Naive thymus-derived CD4-positive, alpha-beta T cell (primary cell): ENCODE measurements around the gene SAP30BP. TPM values are rescaled to one million over a fixed set of nuclear protein-coding genes. Genes with fewer than 3 reads are reported as not detected.

ENCODE experiments used
- ATAC-seq: fragments of 150-1000 bp; cut with Tn5 transposase; 2 replicates; pipeline ENCODE4 v1.10.0; 2021; ENCODE audit warnings: mild to moderate bottlenecking, moderate library complexity
- CTCF ChIA-PET: fragments of 350-600 bp; sonication (Branson Sonifier 250); formaldehyde crosslinking; loops from one replicate; lab custom pipeline; 2021; ENCODE audit warnings: antibody characterized with exemption; lab: Charles Lee
- POLR2A ChIA-PET: fragments of 350-600 bp; sonication (Branson Sonifier 250); formaldehyde crosslinking; loops from one replicate; lab custom pipeline; 2021; ENCODE audit warnings: antibody characterized with exemption, inconsistent platforms; lab: Charles Lee
- DNase-seq, 9 donors: peaks; one replicate each; pipeline versions ENCODE4 v3.0.0 to v3.0.0-alpha.2; 2020 to 2022; ENCODE audit warnings: mixed read lengths in 1 of 9
- H3K27ac ChIP-seq: one replicate; pipeline ENCODE4 v1.7.0; 2013; ENCODE audit warnings: mild to moderate bottlenecking, low read depth, low read length, moderate library complexity
- H3K27me3 ChIP-seq, 2 donors: one replicate each; pipeline ENCODE4 v1.7.0; 2013; ENCODE audit warnings: low read length in 2 of 2, mild to moderate bottlenecking in 2 of 2, moderate library complexity in 2 of 2; ENCODE audit not compliant: control insufficient read depth in 2 of 2, insufficient read depth in 2 of 2
- H3K36me3 ChIP-seq, 3 experiments: 1 replicate in 2 of 3; 2 replicates in 1 of 3; pipeline ENCODE4 v1.7.0; 2013; ENCODE audit warnings: low read length in 3 of 3, mild to moderate bottlenecking in 3 of 3, moderate library complexity in 1 of 3; ENCODE audit not compliant: insufficient read depth in 3 of 3, control insufficient read depth in 2 of 3
- H3K4me1 ChIP-seq, 2 donors: one replicate each; pipeline ENCODE4 v1.7.0; 2013; ENCODE audit warnings: low read length in 2 of 2, mild to moderate bottlenecking in 2 of 2, moderate library complexity in 1 of 2; ENCODE audit not compliant: control insufficient read depth in 2 of 2, insufficient read depth in 2 of 2
- H3K4me3 ChIP-seq: 2 replicates; pipeline ENCODE4 v1.7.0; 2013; ENCODE audit warnings: mild to moderate bottlenecking, low read length
- H3K9me3 ChIP-seq, 3 experiments: 1 replicate in 2 of 3; 2 replicates in 1 of 3; pipeline ENCODE4 v1.7.0; 2013; ENCODE audit warnings: low read length in 3 of 3; ENCODE audit not compliant: control insufficient read depth in 2 of 3
- H3K27ac Mint-ChIP-seq, 9 donors: one replicate each; pipeline ENCODE4 v1.8.0; 2020 to 2022; ENCODE audit warnings: mixed read lengths in 9 of 9, mild to moderate bottlenecking in 8 of 9, moderate library complexity in 5 of 9, inconsistent platforms in 2 of 9
- H3K27me3 Mint-ChIP-seq, 5 donors: one replicate each; pipeline ENCODE4 v1.8.0; 2021 to 2022; ENCODE audit warnings: mixed read lengths in 5 of 5, mild to moderate bottlenecking in 1 of 5
- H3K36me3 Mint-ChIP-seq, 5 donors: one replicate each; pipeline ENCODE4 v1.8.0; 2020 to 2022; ENCODE audit warnings: mixed read lengths in 5 of 5, mild to moderate bottlenecking in 3 of 5, inconsistent platforms in 1 of 5
- H3K4me1 Mint-ChIP-seq, 7 donors: one replicate each; pipeline ENCODE4 v1.8.0; 2020 to 2022; ENCODE audit warnings: mixed read lengths in 7 of 7, mild to moderate bottlenecking in 3 of 7, inconsistent platforms in 1 of 7
- H3K4me3 Mint-ChIP-seq, 10 donors: one replicate each; pipeline ENCODE4 v1.8.0; 2020 to 2022; ENCODE audit warnings: mild to moderate bottlenecking in 10 of 10, mixed read lengths in 10 of 10, moderate library complexity in 6 of 10, inconsistent platforms in 2 of 10
- H3K9me3 Mint-ChIP-seq, 11 donors: one replicate each; pipeline ENCODE4 v1.8.0; 2020 to 2022; ENCODE audit warnings: mixed read lengths in 11 of 11, mild to moderate bottlenecking in 4 of 11, inconsistent platforms in 1 of 11, moderate library complexity in 1 of 11
- intact Hi-C, 2 donors: fragments of 100-400 bp; cut with micrococcal nuclease; formaldehyde crosslinking; loops; one replicate each; pipeline ENCODE4 v1.15.1; 2023
- polyA plus RNA-seq, 2 donors: library from polyadenylated mRNA; unstranded; fragments of 300-500 nt; fragmentation: Illumina TruSeq; gene quantifications; one replicate each; pipeline ENCODE4 v1.2.3, GENCODE V29; 2021
- total RNA-seq, 6 experiments: library from RNA in 5 of 6; stranded (reverse) in 5 of 6; gene quantifications; 1 replicate in 5 of 6; 2 replicates in 1 of 6; pipeline ENCODE4 v1.2.3 and lab custom pipeline; 2021 to 2026

Gene SAP30BP
- total and polyA plus RNA-seq, 7 experiments from 2014 or later = 69.5 to 198 (median 114) TPM

- Histone ChIP-seq H3K9me3 (no peaks in the 10 kb centered on the region), H3K27ac (no peak overlapping the region), H3K36me3 (no peaks in the 10 kb centered on the region), H3K4me1 (no peaks in the 10 kb centered on the region), H3K4me3 (no peak overlapping the region), H3K27me3 (no peaks in the 10 kb centered on the region)
- Mint-ChIP-seq H3K4me1 (peaks cover 0 to 10% (median 4%) of the 10 kb centered on the region in 7 donors), H3K4me3 (peak overlapping the region in 1 of 10 donors; percentile 44), H3K27me3 (no peaks in the 10 kb centered on the region), H3K27ac (peak overlapping the region in 2 of 9 donors; percentile 40 to 84), H3K36me3 (peaks cover 0 to 3% (median 0%) of the 10 kb centered on the region in 5 donors), H3K9me3 (no peaks in the 10 kb centered on the region)
- peak; percentile 89 for ATAC-seq
- CTCF ChIA-PET = interaction anchor here (0.6 to 1.8 kb wide), 3 partner anchors 10 to 190 kb away, joined by 3 to 10 read pairs (median 4); no protein-coding TSS in a partner anchor
- POLR2A ChIA-PET = interaction anchor here (0.8 to 1.2 kb wide), 2 partner anchors 47 to 57 kb away, joined by 3 read pairs; no protein-coding TSS in a partner anchor
- intact Hi-C loops = no loop called here
- DNase-seq = no peak
Measured at GRCh38 chr17:75738218-75738802, 71.2 kb downstream of the SAP30BP start.

- Histone ChIP-seq H3K4me1 (no peaks in the 10 kb centered on the region), H3K4me3 (no peak overlapping the region), H3K27ac (no peak overlapping the region), H3K27me3 (no peaks in the 10 kb centered on the region), H3K9me3 (no peaks in the 10 kb centered on the region), H3K36me3 (no peaks in the 10 kb centered on the region)
- ChIA-PET POLR2A (no interaction called here), CTCF (interaction anchor here (0.6 to 1.8 kb wide), 3 partner anchors 9 to 189 kb away, joined by 3 to 10 read pairs (median 4); no protein-coding TSS in a partner anchor)
- Mint-ChIP-seq H3K9me3 (no peaks in the 10 kb centered on the region), H3K27me3 (no peaks in the 10 kb centered on the region), H3K36me3 (peaks cover 0 to 3% (median 0%) of the 10 kb centered on the region in 5 donors), H3K27ac (no peak overlapping the region), H3K4me1 (peaks cover 0 to 10% (median 4%) of the 10 kb centered on the region in 7 donors), H3K4me3 (no peak overlapping the region)
- DNase-seq (no peak), ATAC-seq (no peak)
- intact Hi-C loops = no loop called here
Measured at GRCh38 chr17:75739174-75739573, 72.0 kb downstream of the SAP30BP start.

GRCh38 chr17:75739801-75740200 is 72.7 kb downstream of the SAP30BP start:
- no peaks in the 10 kb centered on the region for H3K27me3 Mint-ChIP-seq
- DNase-seq (no peak), ATAC-seq (no peak)
- no peaks in the 10 kb centered on the region for H3K27me3 ChIP-seq
- peaks cover 0 to 3% (median 0%) of the 10 kb centered on the region in 5 donors for H3K36me3 Mint-ChIP-seq
- H3K4me3 Mint-ChIP-seq = no peak overlapping the region
- no peak overlapping the region for H3K4me3 ChIP-seq
- peaks cover 0 to 7% (median 0%) of the 10 kb centered on the region in 7 donors for H3K4me1 Mint-ChIP-seq
- no peaks in the 10 kb centered on the region for H3K4me1 ChIP-seq
- no peak overlapping the region for H3K27ac ChIP-seq
- ChIA-PET CTCF (interaction anchor here (0.6 kb wide), 1 partner anchor 33 kb away, joined by 3 read pairs; no protein-coding TSS in a partner anchor), POLR2A (no interaction called here)
- intact Hi-C loops = no loop called here
- no peaks in the 10 kb centered on the region for H3K9me3 ChIP-seq
- no peaks in the 10 kb centered on the region for H3K36me3 ChIP-seq
- no peaks in the 10 kb centered on the region for H3K9me3 Mint-ChIP-seq
- no peak overlapping the region for H3K27ac Mint-ChIP-seq

- Mint-ChIP-seq H3K36me3 (peaks cover 0 to 3% (median 0%) of the 10 kb centered on the region in 5 donors), H3K4me3 (no peak overlapping the region), H3K4me1 (peaks cover 0 to 7% (median 0%) of the 10 kb centered on the region in 7 donors), H3K27ac (no peak overlapping the region), H3K27me3 (no peaks in the 10 kb centered on the region), H3K9me3 (no peaks in the 10 kb centered on the region)
- no peaks in the 10 kb centered on the region for H3K4me1 ChIP-seq
- intact Hi-C loops = no loop called here
- no peaks in the 10 kb centered on the region for H3K36me3 ChIP-seq
- no peaks in the 10 kb centered on the region for H3K27me3 ChIP-seq
- POLR2A ChIA-PET = no interaction called here
- no peak overlapping the region for H3K4me3 ChIP-seq
- no peaks in the 10 kb centered on the region for H3K9me3 ChIP-seq
- ATAC-seq (no peak), DNase-seq (no peak)
- no peak overlapping the region for H3K27ac ChIP-seq
- CTCF ChIA-PET = no interaction called here
Measured at GRCh38 chr17:75740215-75740614, 73.1 kb downstream of the SAP30BP start.

- H3K9me3 ChIP-seq = no peaks in the 10 kb centered on the region
- ChIA-PET POLR2A (no interaction called here), CTCF (no interaction called here)
- H3K27me3 Mint-ChIP-seq = no peaks in the 10 kb centered on the region
- no peak for DNase-seq
- H3K36me3 Mint-ChIP-seq = peaks cover 0 to 1% (median 0%) of the 10 kb centered on the region in 5 donors
- no peaks in the 10 kb centered on the region for H3K9me3 Mint-ChIP-seq
- no peak overlapping the region for H3K4me3 ChIP-seq
- H3K4me1 ChIP-seq = no peaks in the 10 kb centered on the region
- no peak for ATAC-seq
- no peaks in the 10 kb centered on the region for H3K36me3 ChIP-seq
- H3K27me3 ChIP-seq = no peaks in the 10 kb centered on the region
- no peak overlapping the region for H3K4me3 Mint-ChIP-seq
- peaks cover 0 to 7% (median 0%) of the 10 kb centered on the region in 7 donors for H3K4me1 Mint-ChIP-seq
- H3K27ac ChIP-seq = no peak overlapping the region
- no peak overlapping the region for H3K27ac Mint-ChIP-seq
- intact Hi-C loops = no loop called here
Measured at GRCh38 chr17:75740631-75741077, 73.5 kb downstream of the SAP30BP start.

GRCh38 chr17:75742337-75742736 is 75.2 kb downstream of the SAP30BP start:
- CTCF ChIA-PET = interaction anchor here (0.6 to 1.0 kb wide), 3 partner anchors 69 to 573 kb away, joined by 3 to 4 read pairs (median 4); no protein-coding TSS in a partner anchor

More at GRCh38 chr17:75742337-75742736, 75.2 kb downstream of the SAP30BP start:
- Mint-ChIP-seq H3K36me3 (no peaks in the 10 kb centered on the region), H3K27me3 (no peaks in the 10 kb centered on the region), H3K27ac (no peak overlapping the region), H3K4me3 (no peak overlapping the region), H3K4me1 (peaks cover 0 to 7% (median 0%) of the 10 kb centered on the region in 7 donors), H3K9me3 (no peaks in the 10 kb centered on the region)
- no peak overlapping the region for H3K27ac ChIP-seq
- H3K4me1 ChIP-seq = no peaks in the 10 kb centered on the region
- no peak overlapping the region for H3K4me3 ChIP-seq
- intact Hi-C loops = no loop called here
- ATAC-seq (no peak), DNase-seq (no peak)
- H3K36me3 ChIP-seq = no peaks in the 10 kb centered on the region
- H3K9me3 ChIP-seq = no peaks in the 10 kb centered on the region
- no peaks in the 10 kb centered on the region for H3K27me3 ChIP-seq
- POLR2A ChIA-PET = no interaction called here
